Measurements from ENCODE around the gene VCAN. TPM values are rescaled to one million over a fixed set of nuclear protein-coding genes. Genes with fewer than 3 reads are reported as not detected.

VCAN gene
- total RNA-seq, 4 donors from 2014 or later, result 9.4 to 49.2 (median 10.9) TPM

- Histone ChIP-seq H3K4me3 (no peak overlapping the region), H3K36me3 (no peaks in the 10 kb centered on the region), H3K4me1 (no peaks in the 10 kb centered on the region), H3K9me3 (no peaks in the 10 kb centered on the region), H3K27me3 (no peaks in the 10 kb centered on the region), H3K27ac (no peak overlapping the region)
- 52 to 56% methylated on average over 1 of the region's 1 CpG for WGBS, 2 donors (ENCODE audit: low coverage in 1 of 2)
- TF ChIP-seq CTCF (IDR thresholded peaks at IDR 0.05) (no peak), EP300 (IDR thresholded peaks at IDR 0.05; ENCODE audit: low read depth) (no peak), POLR2A (IDR thresholded peaks at IDR 0.05) (no peak), POLR2AphosphoS5 (IDR thresholded peaks at IDR 0.05) (no peak)
- in situ Hi-C loops (cut with MboI; ENCODE audit: low pct_ligation_motif_present in 1 of 4, low pct_unique_long_range_greater_than_20kb in 1 of 4, low sequenced_read_pairs in 3 of 4) (no loop called here), intact Hi-C loops (cut with DNase I; ENCODE audit: low total_unique reads) (no loop called here)
- DNase-seq, result no peak
Measured at GRCh38 chr5:83513081-83513480, 41.5 kb downstream of the VCAN start.

GRCh38 chr5:83513491-83513890, 41.9 kb downstream of the VCAN start:
- H3K27ac ChIP-seq, result no peak overlapping the region
- H3K4me3 ChIP-seq, result no peak overlapping the region
- H3K36me3 ChIP-seq, result no peaks in the 10 kb centered on the region
- TF ChIP-seq POLR2AphosphoS5 (IDR thresholded peaks at IDR 0.05), result no peak
- no peak for TF ChIP-seq POLR2A (IDR thresholded peaks at IDR 0.05)
- no peak for TF ChIP-seq EP300 (IDR thresholded peaks at IDR 0.05; ENCODE audit: low read depth)
- no peak for TF ChIP-seq CTCF (IDR thresholded peaks at IDR 0.05)
- no peaks in the 10 kb centered on the region for H3K9me3 ChIP-seq
- 58% methylated on average over 3 of the region's 3 CpGs for WGBS, 2 donors (ENCODE audit: low coverage in 1 of 2)
- intact Hi-C loops (cut with DNase I; ENCODE audit: low total_unique reads) (no loop called here), in situ Hi-C loops (cut with MboI; ENCODE audit: low pct_ligation_motif_present in 1 of 4, low pct_unique_long_range_greater_than_20kb in 1 of 4, low sequenced_read_pairs in 3 of 4) (no loop called here)
- no peak for DNase-seq
- no peaks in the 10 kb centered on the region for H3K4me1 ChIP-seq
- H3K27me3 ChIP-seq, result no peaks in the 10 kb centered on the region

- no peak overlapping the region for H3K27ac ChIP-seq
- no peaks in the 10 kb centered on the region for H3K27me3 ChIP-seq
- WGBS, 2 donors (ENCODE audit: low coverage in 1 of 2), result 50 to 55% methylated on average over 2 of the region's 2 CpGs
- no peak overlapping the region for H3K4me3 ChIP-seq
- intact Hi-C loops (cut with DNase I; ENCODE audit: low total_unique reads), result no loop called here
- in situ Hi-C loops (cut with MboI; ENCODE audit: low pct_ligation_motif_present in 1 of 4, low pct_unique_long_range_greater_than_20kb in 1 of 4, low sequenced_read_pairs in 3 of 4), result no loop called here
- no peak for DNase-seq
- TF ChIP-seq EP300 (IDR thresholded peaks at IDR 0.05; ENCODE audit: low read depth), result no peak
- TF ChIP-seq POLR2AphosphoS5 (IDR thresholded peaks at IDR 0.05), result no peak
- no peak for TF ChIP-seq CTCF (IDR thresholded peaks at IDR 0.05)
- TF ChIP-seq POLR2A (IDR thresholded peaks at IDR 0.05), result no peak
- no peaks in the 10 kb centered on the region for H3K36me3 ChIP-seq
- no peaks in the 10 kb centered on the region for H3K9me3 ChIP-seq
- H3K4me1 ChIP-seq, result no peaks in the 10 kb centered on the region
Measured at GRCh38 chr5:83516377-83516776, 44.8 kb downstream of the VCAN start.

- in situ Hi-C loops (cut with MboI; ENCODE audit: low pct_ligation_motif_present in 1 of 4, low pct_unique_long_range_greater_than_20kb in 1 of 4, low sequenced_read_pairs in 3 of 4), result no loop called here
- DNase-seq, result no peak
- Histone ChIP-seq H3K4me1 (no peaks in the 10 kb centered on the region), H3K9me3 (no peaks in the 10 kb centered on the region), H3K27me3 (no peaks in the 10 kb centered on the region), H3K4me3 (no peak overlapping the region), H3K36me3 (no peaks in the 10 kb centered on the region), H3K27ac (no peak overlapping the region)
- TF ChIP-seq CTCF (IDR thresholded peaks at IDR 0.05) (no peak), POLR2AphosphoS5 (IDR thresholded peaks at IDR 0.05) (no peak), EP300 (IDR thresholded peaks at IDR 0.05; ENCODE audit: low read depth) (no peak), POLR2A (IDR thresholded peaks at IDR 0.05) (no peak)
- intact Hi-C loops (cut with DNase I; ENCODE audit: low total_unique reads), result no loop called here
- 67 to 85% methylated on average over 1 of the region's 1 CpG for whole genome bisulfite sequencing, 2 donors (ENCODE audit: low coverage in 1 of 2)
Measured at GRCh38 chr5:83517072-83517687, 45.6 kb downstream of the VCAN start.

Measured in transverse colon (tissue), 4 donors.